Esophagus (tissue), 2 donors: ENCODE data around the gene HES7. TPM values are rescaled to one million over a fixed set of nuclear protein-coding genes. Genes with fewer than 3 reads are reported as not detected.

Source experiments
- H3K27ac ChIP-seq, 2 donors: one replicate each; pipeline ENCODE4 v1.5.1; 2013; ENCODE audit warnings: low read depth in 2 of 2, mild to moderate bottlenecking in 2 of 2, inconsistent platforms in 1 of 2, low read length in 1 of 2, moderate library complexity in 1 of 2
- H3K27me3 ChIP-seq, 2 donors: one replicate each; pipeline ENCODE4 v1.6.1; 2013; ENCODE audit warnings: low read length in 2 of 2, control low read depth in 1 of 2, mild to moderate bottlenecking in 1 of 2; ENCODE audit not compliant: insufficient read depth in 2 of 2, control insufficient read depth in 1 of 2
- H3K36me3 ChIP-seq, 2 donors: one replicate each; pipeline ENCODE4 v1.6.1; 2013; ENCODE audit warnings: low read length in 1 of 2; ENCODE audit not compliant: control insufficient read depth in 2 of 2, insufficient read depth in 2 of 2
- H3K4me1 ChIP-seq, 2 donors: one replicate each; pipeline ENCODE4 v1.6.1; 2013; ENCODE audit warnings: low read length in 1 of 2; ENCODE audit not compliant: control insufficient read depth in 2 of 2, insufficient read depth in 2 of 2
- H3K4me3 ChIP-seq, 2 donors: one replicate each; pipeline ENCODE4 v1.5.1; 2013; ENCODE audit warnings: low read length in 2 of 2, mild to moderate bottlenecking in 2 of 2, low read depth in 1 of 2, moderate library complexity in 1 of 2
- H3K9me3 ChIP-seq, 2 donors: one replicate each; pipeline ENCODE4 v1.6.1; 2013; ENCODE audit warnings: mild to moderate bottlenecking in 2 of 2, low read depth in 1 of 2, low read length in 1 of 2, moderate library complexity in 1 of 2; ENCODE audit not compliant: control insufficient read depth in 2 of 2, insufficient read depth in 1 of 2
- WGBS, 2 donors: extraction: QIAGEN DNeasy Blood & Tissue Kit; methylation state at CpG; one replicate each; pipeline ENCODE4 v1.1.7; 2013; 5-methylcytosine and 5-hydroxymethylcytosine counted together
- polyA plus RNA-seq, 2 donors: library from polyadenylated mRNA; stranded (reverse); fragments of 200-250 nt; gene quantifications; one replicate each; pipeline ENCODE4 v1.2.3, GENCODE V29; 2013
- donor health status: healthy with polysubstance abuse.
- donor health status: Bipolar disorder and iron deficiency.

Gene HES7
- polyA plus RNA-seq, 2 donors = 0.15 to 0.24 TPM

DNA sequence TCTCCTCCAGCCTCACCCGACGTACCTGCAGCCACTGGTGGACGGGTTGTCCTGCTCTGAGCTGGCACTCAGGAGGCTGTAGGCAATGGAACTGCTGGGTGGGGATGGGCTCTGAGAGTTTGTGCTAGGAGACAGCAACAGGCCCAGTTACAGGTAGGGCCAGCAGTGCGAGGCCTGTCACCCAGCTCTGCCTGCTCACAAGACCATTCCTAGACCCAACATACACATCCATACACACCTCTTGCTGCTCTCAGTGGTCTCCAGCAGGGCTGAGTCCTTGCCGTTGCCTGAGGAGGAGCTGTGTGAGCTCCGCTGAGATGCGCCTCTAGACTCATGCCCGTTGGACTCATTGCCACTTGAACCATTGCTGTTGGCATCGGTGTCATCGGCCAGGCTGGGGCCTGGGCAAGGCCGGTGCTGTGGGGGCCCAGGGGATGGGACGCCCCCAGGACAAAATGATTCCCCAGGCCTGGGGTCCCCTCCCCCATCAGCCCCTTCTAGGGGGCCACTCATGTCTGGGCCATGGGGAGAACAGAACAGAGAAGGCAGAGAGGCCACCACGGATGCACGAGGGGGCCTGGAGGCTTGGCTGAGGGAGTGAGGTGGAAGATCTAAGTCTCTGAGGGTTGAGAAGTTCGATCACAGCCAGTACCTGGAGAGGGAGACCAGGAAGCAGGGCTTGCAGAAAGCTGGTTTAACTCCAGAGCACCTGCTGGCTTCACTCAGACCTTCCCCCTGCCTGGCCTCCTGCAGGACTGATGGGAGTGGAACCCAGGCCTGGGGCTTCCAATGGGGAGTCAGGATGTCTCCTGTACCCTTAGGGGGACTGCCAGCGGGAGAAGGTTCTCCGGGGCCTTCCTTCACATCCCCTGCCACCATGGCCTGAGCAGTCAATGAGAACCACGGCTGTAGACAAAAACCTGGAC lies 26.6 kb upstream of the HES7 start:
- Histone ChIP-seq H3K4me1 (peaks cover 2 to 26% of the 10 kb centered on the region in 2 donors), H3K9me3 (peaks cover 0 to 2% of the 10 kb centered on the region in 2 donors), H3K27me3 (no peaks in the 10 kb centered on the region), H3K36me3 (peaks cover 26 to 48% of the 10 kb centered on the region in 2 donors), H3K4me3 (peak overlapping the region; percentile 48 to 69), H3K27ac (peak overlapping the region; percentile 100)
- 76 to 77% methylated on average over 18 of the region's 18 CpGs for WGBS, 2 donors

GRCh38 chr17:8149419-8150193 lies 25.7 kb upstream of the HES7 start:
- Histone ChIP-seq H3K4me3 (no peak overlapping the region), H3K27me3 (no peaks in the 10 kb centered on the region), H3K36me3 (peaks cover 26 to 53% of the 10 kb centered on the region in 2 donors), H3K9me3 (peaks cover 0 to 2% of the 10 kb centered on the region in 2 donors), H3K4me1 (peaks cover 2 to 24% of the 10 kb centered on the region in 2 donors), H3K27ac (peak overlapping the region in 1 of 2 donors; percentile 19)
- WGBS, 2 donors = 92 to 96% methylated on average over 29 of the region's 29 CpGs

GRCh38 chr17:8148560-8148959 lies 24.7 kb upstream of the HES7 start:
- no peak overlapping the region for H3K27ac ChIP-seq
- no peak overlapping the region for H3K4me3 ChIP-seq
- no peaks in the 10 kb centered on the region for H3K27me3 ChIP-seq
- peaks cover 36 to 64% of the 10 kb centered on the region in 2 donors for H3K36me3 ChIP-seq
- WGBS, 2 donors = 92 to 93% methylated on average over 13 of the region's 13 CpGs
- peaks cover 2 to 22% of the 10 kb centered on the region in 2 donors for H3K4me1 ChIP-seq
- H3K9me3 ChIP-seq = peaks cover 0 to 2% of the 10 kb centered on the region in 2 donors

GRCh38 chr17:8147805-8148404 lies 24.0 kb upstream of the HES7 start:
- Histone ChIP-seq H3K36me3 (peaks cover 37 to 69% of the 10 kb centered on the region in 2 donors), H3K9me3 (peaks cover 0 to 2% of the 10 kb centered on the region in 2 donors), H3K4me1 (peaks cover 2 to 20% of the 10 kb centered on the region in 2 donors), H3K27ac (peak overlapping the region in 1 of 2 donors; percentile 3), H3K4me3 (no peak overlapping the region), H3K27me3 (no peaks in the 10 kb centered on the region)
- 88 to 92% methylated on average over 12 to 13 of the region's 13 CpGs for WGBS, 2 donors

DNA sequence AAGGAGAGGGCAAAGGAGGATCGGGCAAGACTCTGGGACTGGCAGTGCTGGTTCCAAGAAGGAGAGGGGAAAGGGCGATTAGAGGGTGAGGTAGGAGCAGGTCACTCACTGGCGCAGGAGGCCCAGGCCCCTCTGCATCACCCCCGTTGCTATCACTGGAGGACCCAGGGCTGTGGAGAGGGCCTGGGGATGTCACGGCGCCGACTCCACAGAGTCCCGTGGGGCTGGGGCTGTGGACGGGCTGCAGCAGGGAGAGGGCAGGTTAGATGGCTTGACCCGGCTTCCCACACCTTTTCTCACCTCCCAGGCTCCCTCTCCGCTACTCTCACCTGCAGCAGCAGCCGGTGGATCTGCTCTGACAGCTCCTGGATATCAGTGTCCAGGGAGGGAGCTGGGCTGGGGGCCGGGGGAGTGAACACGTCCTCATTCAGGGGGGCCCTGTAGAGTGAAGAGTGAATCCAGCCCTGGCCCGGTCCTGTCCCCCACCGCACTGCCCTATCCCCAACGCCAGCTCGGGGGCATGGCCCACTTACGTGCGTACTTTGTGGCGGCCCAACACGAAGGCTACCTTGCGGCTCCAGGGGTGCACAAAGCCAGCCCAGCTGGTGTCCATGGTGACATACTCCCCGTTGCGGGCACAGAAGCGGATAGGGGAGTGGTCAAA lies 23.4 kb upstream of the HES7 start:
- Histone ChIP-seq H3K27ac (peak overlapping the region in 1 of 2 donors; percentile 26), H3K4me3 (no peak overlapping the region), H3K36me3 (peaks cover 42 to 75% of the 10 kb centered on the region in 2 donors), H3K27me3 (no peaks in the 10 kb centered on the region), H3K9me3 (peaks cover 0 to 2% of the 10 kb centered on the region in 2 donors), H3K4me1 (peaks cover 2 to 16% of the 10 kb centered on the region in 2 donors)
- WGBS, 2 donors = 89 to 91% methylated on average over 25 to 26 of the region's 26 CpGs

DNA sequence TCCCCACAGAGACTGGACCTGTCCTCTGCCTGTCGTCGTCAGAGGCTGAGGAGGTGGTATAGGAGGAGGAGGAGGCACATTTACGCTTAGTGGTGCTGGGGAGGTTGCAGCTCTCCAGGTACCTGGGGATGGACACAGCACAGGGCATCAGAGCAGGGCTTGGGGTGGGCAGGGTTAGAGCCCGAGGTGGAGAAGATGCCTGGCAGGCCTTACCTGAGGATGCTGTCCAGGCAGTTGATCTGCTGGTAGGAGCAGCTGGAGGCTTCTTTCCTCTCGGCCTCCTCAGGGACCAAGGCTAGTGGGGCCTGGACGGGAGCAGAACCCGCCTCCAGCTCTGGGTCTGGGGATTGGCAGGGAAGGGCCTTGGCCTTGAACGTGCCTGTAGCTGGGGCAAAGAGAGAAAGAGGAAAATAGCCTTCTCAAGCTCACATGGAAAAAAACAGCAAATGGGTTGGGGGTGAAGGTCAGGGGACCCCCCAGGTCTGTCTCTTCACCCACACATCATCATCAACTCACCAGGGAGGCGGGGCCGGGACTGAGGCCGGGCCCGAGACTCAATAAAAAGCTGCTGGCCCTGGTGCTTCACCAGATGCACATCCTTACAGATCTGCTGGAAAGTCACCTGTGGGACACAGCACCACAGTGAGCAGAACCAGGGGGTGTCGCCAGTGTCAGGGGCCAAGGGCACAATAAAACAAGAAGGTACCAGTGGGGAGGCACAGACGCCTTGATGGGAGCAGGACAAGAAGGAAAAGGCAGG lies 22.7 kb upstream of the HES7 start:
- Histone ChIP-seq H3K4me3 (no peak overlapping the region), H3K27ac (peak overlapping the region in 1 of 2 donors; percentile 34), H3K4me1 (peaks cover 2 to 16% of the 10 kb centered on the region in 2 donors), H3K9me3 (peaks cover 0 to 2% of the 10 kb centered on the region in 2 donors), H3K36me3 (peaks cover 43 to 81% of the 10 kb centered on the region in 2 donors), H3K27me3 (no peaks in the 10 kb centered on the region)
- 92% methylated on average over 14 of the region's 14 CpGs for WGBS, 2 donors

DNA sequence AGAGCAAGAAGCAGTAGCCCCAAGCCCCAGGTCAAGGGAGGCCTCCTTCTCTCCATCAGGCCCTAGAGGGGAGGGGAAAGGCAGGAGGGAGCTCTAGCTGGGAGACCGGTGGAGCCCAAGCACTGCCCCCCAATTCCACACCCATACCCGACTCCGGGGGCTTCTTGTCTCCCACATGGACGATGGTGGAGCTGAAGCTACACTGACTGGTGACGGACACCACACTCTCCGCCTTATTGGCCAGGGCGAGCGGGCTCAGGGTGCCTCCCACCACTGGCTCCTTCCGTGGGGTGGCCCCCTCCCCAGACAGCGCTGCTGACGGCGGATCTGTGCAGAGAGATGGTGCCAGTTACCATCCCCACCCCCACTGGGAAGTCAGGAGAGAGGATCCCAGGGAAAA lies 21.9 kb upstream of the HES7 start:
- H3K4me3 ChIP-seq = no peak overlapping the region
- H3K36me3 ChIP-seq = peaks cover 48 to 87% of the 10 kb centered on the region in 2 donors
- peaks cover 0 to 2% of the 10 kb centered on the region in 2 donors for H3K9me3 ChIP-seq
- H3K27ac ChIP-seq = peak overlapping the region in 1 of 2 donors; percentile 34
- WGBS, 2 donors = 90 to 91% methylated on average over 12 of the region's 12 CpGs
- peaks cover 2 to 10% of the 10 kb centered on the region in 2 donors for H3K4me1 ChIP-seq
- H3K27me3 ChIP-seq = no peaks in the 10 kb centered on the region

DNA sequence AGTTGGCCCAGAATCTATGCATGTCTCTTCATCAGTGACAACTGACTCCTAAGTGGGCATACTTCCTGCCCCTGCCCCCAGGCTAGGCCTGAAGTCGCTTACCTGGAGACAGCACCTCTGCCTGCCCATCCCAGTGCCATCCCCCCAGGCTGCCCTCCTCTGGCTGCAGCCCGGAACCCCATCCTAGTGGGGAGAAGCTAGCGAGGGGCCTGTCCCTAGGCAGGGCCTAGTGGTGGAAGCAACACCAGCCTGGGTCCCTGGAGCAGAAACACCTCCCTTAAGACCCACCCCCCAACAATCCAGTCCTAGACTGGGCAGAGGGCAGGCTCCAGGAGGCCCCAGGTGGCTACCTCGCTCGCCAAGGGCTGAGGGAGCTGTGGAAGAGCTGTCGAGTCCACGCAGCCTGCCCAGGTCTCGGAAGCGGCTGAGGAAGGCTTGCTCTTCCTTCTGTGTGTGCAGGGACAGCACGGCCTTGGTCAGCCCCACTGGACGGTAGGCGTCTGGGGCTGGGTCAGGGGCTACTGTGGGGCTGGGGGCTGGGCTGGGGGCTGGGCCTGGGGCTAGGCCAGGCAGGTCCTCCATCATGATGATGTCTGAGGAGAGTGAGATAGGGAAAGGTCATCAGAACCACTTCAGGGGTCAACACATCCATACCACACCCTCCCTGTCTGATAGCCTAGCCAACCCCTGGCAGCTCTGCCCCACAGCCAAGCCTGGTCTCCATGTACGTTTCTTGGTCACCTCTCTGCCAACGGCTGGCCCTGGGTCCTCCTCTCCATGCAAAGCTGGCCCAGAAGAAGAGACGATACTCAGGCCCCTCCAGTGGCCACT lies 20.7 kb upstream of the HES7 start:
- Histone ChIP-seq H3K27ac (no peak overlapping the region), H3K36me3 (peaks cover 47 to 86% of the 10 kb centered on the region in 2 donors), H3K4me1 (peaks cover 0 to 7% of the 10 kb centered on the region in 2 donors), H3K27me3 (no peaks in the 10 kb centered on the region), H3K4me3 (no peak overlapping the region), H3K9me3 (peaks cover 0 to 2% of the 10 kb centered on the region in 2 donors)
- WGBS, 2 donors = 92 to 95% methylated on average over 15 of the region's 15 CpGs
